Stomach (tissue), 4 donors: ENCODE data around the gene SLC25A24.

Experiments used
- CTCF ChIP-seq, 7 experiments: fragments of 450-650 bp in 4 of 7; fragments of 200-600 bp in 3 of 7; sonication (generic) in 3 of 7; IDR thresholded peaks; one replicate each; pipeline ENCODE4 v1.5.1; 2016 to 2019; ENCODE audit warnings: antibody characterized with exemption in 7 of 7, control low read depth in 2 of 7, mild to moderate bottlenecking in 1 of 7
- POLR2A ChIP-seq, 4 donors: fragments of 450-650 bp; IDR thresholded peaks; one replicate each; pipeline ENCODE4 v1.6.1; 2016; ENCODE audit warnings: antibody characterized with exemption in 4 of 4, control low read depth in 2 of 4, mild to moderate bottlenecking in 1 of 4, moderate library complexity in 1 of 4

- no peak for TF ChIP-seq CTCF (IDR thresholded peaks at IDR 0.05)
- no peak for TF ChIP-seq POLR2A (IDR thresholded peaks at IDR 0.05)
Measured at GRCh38 chr1:108124023-108124422, 76.1 kb downstream of the SLC25A24 start.
